Upper lobe of left lung (tissue), 6 donors: ENCODE data around the gene MYL6. TPM values are rescaled to one million over a fixed set of nuclear protein-coding genes. Genes with fewer than 3 reads are reported as not detected.

Source experiments
- ATAC-seq, 2 donors: fragments of 200-7000 bp; cut with Tn5 transposase; one replicate each; pipeline ENCODE4 v1.9.1; 2022; ENCODE audit warnings: mild to moderate bottlenecking in 2 of 2, moderate library complexity in 2 of 2; ENCODE audit not compliant: low FRiP score in 2 of 2
- DNase-seq, 2 donors: peaks; one replicate each; pipeline ENCODE4 v3.0.0-alpha.2; 2019 to 2020
- H3K27ac ChIP-seq, 4 donors: fragments of 200-600 bp; sonication (generic); one replicate each; pipeline ENCODE4 v1.5.1; 2016 to 2019
- H3K27me3 ChIP-seq, 4 donors: fragments of 200-600 bp; sonication (generic); one replicate each; pipeline ENCODE4 v1.5.1; 2017 to 2019
- H3K36me3 ChIP-seq, 4 donors: fragments of 200-600 bp; sonication (generic); one replicate each; pipeline ENCODE4 v1.5.1; 2016 to 2019
- H3K4me1 ChIP-seq, 4 donors: fragments of 200-600 bp; sonication (generic); one replicate each; pipeline ENCODE4 v1.5.1; 2018 to 2019
- H3K4me3 ChIP-seq, 4 donors: fragments of 200-600 bp; sonication (generic); one replicate each; pipeline ENCODE4 v1.5.1; 2017 to 2019; ENCODE audit warnings: mild to moderate bottlenecking in 2 of 4, moderate library complexity in 1 of 4
- H3K9me3 ChIP-seq, 4 donors: fragments of 200-600 bp; sonication (generic); one replicate each; pipeline ENCODE4 v1.5.1; 2018 to 2019
- EP300 ChIP-seq, 4 donors: sonication (generic); formaldehyde crosslinking; IDR thresholded peaks; one replicate each; pipeline ENCODE4 v1.5.1; 2017; ENCODE audit warnings: antibody characterized with exemption in 4 of 4, control low read depth in 2 of 4
- POLR2A ChIP-seq, 4 donors: fragments of 450-650 bp; IDR thresholded peaks; one replicate each; pipeline ENCODE4 v1.5.1; 2016 to 2017; ENCODE audit warnings: antibody characterized with exemption in 4 of 4, mild to moderate bottlenecking in 2 of 4
- POLR2AphosphoS5 ChIP-seq, 2 donors: sonication (generic); formaldehyde crosslinking; IDR thresholded peaks; one replicate each; pipeline ENCODE4 v1.5.1; 2017; ENCODE audit warnings: antibody characterized with exemption in 2 of 2
- WGBS, 2 donors: methylation state at CpG; one replicate each; pipeline ENCODE4 v1.1.5; 2017 to 2018; 5-methylcytosine and 5-hydroxymethylcytosine counted together
- total RNA-seq, 6 donors: library from RNA; depleted of rRNA in 4 of 6; stranded (reverse); fragments of >200 nt in 4 of 6; gene quantifications; one replicate each; pipeline versions ENCODE4 v1.1.0 to v1.2.1, GENCODE V29; 2016 to 2021
- TF ChIP-seq, protein P1 (sequence below), 6 experiments: fragments of 450-650 bp in 4 of 6; fragments of 200-600 bp in 2 of 6; sonication (generic) in 2 of 6; IDR thresholded peaks; one replicate each; pipeline ENCODE4 v1.5.1; 2016 to 2019; ENCODE audit warnings: antibody characterized with exemption in 6 of 6
- donor health status: DM: no; HTN: no; CAD: no; lungs with moderate emphysema.
- donor health status: DM: no; HTN: yes; CAD: no; lungs with severe emphysema.

MYL6 gene
- total RNA-seq, 6 donors from 2014 or later, result 665 to 1,935 (median 1,528) TPM

DNA sequence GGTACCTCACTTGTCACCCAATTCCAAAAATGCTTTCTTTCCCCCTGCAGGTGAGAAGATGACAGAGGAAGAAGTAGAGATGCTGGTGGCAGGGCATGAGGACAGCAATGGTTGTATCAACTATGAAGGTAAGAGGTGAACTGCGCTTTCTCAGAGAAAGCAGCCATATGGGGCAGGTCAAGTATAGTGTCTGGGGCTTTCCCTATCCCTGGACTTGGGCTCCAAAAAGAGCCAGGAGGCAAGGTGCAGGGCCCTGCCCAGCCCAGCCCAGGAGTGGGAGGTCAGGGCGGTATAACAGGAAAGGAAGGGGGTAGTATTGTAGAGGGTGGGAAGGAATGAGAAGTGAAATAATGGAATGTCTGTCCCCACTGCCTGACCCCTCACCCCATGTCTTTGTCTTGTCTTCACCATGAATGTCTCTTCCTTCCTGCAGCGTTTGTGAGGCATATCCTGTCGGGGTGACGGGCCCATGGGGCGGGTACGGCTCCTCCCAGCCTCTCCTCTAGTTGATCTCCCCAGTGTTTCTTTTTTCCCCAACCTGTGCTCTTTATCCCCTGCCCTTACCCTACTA, 2.1 kb downstream of the MYL6 start:
- DNase-seq (peak; percentile 39 to 47), ATAC-seq (no peak)
- Histone ChIP-seq H3K9me3 (no peaks in the 10 kb centered on the region), H3K27me3 (no peaks in the 10 kb centered on the region), H3K27ac (peak overlapping the region; percentile 87 to 97 (median 96)), H3K36me3 (peaks cover 40 to 61% (median 56%) of the 10 kb centered on the region in 4 donors), H3K4me3 (peak overlapping the region; percentile 59 to 84 (median 64)), H3K4me1 (peaks cover 32 to 58% (median 40%) of the 10 kb centered on the region in 4 donors)
- TF ChIP-seq POLR2AphosphoS5 (IDR thresholded peaks at IDR 0.05), result peak; percentile 46 to 70
- no peak for TF ChIP-seq POLR2A (IDR thresholded peaks at IDR 0.05)
- WGBS, 2 donors, result 15 to 22% methylated on average over 7 of the region's 7 CpGs

DNA sequence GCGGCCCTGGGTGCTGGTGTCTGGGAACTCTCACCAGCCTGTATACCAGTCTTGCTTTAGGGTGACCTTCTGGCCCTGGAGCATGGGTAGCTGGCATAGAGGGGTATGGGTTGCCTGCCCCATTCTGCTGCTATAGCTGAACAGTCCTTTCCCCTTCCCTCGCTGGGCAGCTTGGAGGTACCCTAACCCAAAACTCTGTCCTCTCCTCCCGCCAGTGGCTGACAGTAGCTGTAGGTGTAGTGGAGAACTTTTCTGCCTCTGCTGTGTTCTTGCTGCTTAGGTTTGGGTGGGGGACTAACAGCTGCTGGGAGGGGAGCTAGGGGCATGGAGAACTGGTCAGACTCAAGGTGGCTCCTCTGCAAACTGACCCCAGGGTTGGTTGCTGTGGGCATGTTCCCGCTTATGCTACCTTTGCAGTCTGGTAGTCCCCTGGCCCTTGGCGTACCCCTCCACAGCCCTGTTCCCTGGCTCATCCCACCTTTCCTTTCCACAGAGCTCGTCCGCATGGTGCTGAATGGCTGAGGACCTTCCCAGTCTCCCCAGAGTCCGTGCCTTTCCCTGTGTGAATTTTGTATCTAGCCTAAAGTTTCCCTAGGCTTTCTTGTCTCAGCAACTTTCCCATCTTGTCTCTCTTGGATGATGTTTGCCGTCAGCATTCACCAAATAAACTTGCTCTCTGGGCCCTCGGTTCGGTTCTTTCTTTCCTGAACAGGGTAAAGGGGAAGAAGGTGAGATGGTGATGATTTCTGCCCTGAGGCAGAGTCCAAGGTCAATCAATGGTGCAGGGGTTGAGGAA, 2.9 kb downstream of the MYL6 start:
- Histone ChIP-seq H3K27ac (peak overlapping the region; percentile 87 to 97 (median 96)), H3K27me3 (no peaks in the 10 kb centered on the region), H3K36me3 (peaks cover 46 to 69% (median 62%) of the 10 kb centered on the region in 4 donors), H3K4me3 (peak overlapping the region; percentile 59 to 84 (median 64)), H3K4me1 (peaks cover 32 to 58% (median 40%) of the 10 kb centered on the region in 4 donors), H3K9me3 (no peaks in the 10 kb centered on the region)
- DNase-seq (no peak), ATAC-seq (no peak)
- TF ChIP-seq POLR2A (IDR thresholded peaks at IDR 0.05) (no peak), POLR2AphosphoS5 (IDR thresholded peaks at IDR 0.05) (no peak), EP300 (IDR thresholded peaks at IDR 0.05) (no peak)
- TF ChIP-seq, protein P1, sequence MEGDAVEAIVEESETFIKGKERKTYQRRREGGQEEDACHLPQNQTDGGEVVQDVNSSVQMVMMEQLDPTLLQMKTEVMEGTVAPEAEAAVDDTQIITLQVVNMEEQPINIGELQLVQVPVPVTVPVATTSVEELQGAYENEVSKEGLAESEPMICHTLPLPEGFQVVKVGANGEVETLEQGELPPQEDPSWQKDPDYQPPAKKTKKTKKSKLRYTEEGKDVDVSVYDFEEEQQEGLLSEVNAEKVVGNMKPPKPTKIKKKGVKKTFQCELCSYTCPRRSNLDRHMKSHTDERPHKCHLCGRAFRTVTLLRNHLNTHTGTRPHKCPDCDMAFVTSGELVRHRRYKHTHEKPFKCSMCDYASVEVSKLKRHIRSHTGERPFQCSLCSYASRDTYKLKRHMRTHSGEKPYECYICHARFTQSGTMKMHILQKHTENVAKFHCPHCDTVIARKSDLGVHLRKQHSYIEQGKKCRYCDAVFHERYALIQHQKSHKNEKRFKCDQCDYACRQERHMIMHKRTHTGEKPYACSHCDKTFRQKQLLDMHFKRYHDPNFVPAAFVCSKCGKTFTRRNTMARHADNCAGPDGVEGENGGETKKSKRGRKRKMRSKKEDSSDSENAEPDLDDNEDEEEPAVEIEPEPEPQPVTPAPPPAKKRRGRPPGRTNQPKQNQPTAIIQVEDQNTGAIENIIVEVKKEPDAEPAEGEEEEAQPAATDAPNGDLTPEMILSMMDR (IDR thresholded peaks at IDR 0.05), result no peak
- 57 to 72% methylated on average over 10 to 11 of the region's 11 CpGs for WGBS, 2 donors

DNA sequence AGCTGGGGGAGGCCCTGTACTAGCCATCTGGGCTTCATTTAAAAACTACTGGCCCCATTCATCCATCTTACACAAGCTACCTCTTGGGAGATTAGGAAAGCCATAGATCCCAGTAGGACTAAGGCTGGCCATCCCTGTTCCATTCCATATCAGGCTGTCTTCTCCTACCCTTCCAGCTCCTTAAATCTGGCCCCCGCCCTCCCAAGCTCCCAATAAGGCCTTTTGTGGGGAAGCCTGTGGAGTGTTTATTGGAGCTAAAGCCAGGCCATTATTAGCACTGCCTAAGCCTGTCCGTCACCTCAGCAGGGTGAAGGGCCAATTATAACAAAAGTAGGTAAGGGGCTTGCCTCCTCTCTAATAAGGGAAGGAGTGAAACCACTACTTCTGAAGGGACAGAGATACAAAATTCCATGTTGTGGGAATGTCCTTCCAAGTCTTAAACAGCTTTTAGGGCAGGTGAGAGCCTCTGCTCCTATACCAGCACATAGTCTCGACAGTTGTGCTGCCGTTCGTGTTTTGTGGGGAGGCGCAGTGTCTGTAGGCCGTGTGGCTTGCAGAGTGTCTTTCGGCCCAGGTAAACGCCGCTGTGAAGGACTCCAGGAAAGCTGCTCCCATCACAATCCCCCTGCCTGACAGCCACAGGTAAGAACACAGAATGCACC, 3.7 kb downstream of the MYL6 start:
- peak overlapping the region in 1 of 4 donors; percentile 59 for H3K4me3 ChIP-seq
- DNase-seq, result no peak

DNA sequence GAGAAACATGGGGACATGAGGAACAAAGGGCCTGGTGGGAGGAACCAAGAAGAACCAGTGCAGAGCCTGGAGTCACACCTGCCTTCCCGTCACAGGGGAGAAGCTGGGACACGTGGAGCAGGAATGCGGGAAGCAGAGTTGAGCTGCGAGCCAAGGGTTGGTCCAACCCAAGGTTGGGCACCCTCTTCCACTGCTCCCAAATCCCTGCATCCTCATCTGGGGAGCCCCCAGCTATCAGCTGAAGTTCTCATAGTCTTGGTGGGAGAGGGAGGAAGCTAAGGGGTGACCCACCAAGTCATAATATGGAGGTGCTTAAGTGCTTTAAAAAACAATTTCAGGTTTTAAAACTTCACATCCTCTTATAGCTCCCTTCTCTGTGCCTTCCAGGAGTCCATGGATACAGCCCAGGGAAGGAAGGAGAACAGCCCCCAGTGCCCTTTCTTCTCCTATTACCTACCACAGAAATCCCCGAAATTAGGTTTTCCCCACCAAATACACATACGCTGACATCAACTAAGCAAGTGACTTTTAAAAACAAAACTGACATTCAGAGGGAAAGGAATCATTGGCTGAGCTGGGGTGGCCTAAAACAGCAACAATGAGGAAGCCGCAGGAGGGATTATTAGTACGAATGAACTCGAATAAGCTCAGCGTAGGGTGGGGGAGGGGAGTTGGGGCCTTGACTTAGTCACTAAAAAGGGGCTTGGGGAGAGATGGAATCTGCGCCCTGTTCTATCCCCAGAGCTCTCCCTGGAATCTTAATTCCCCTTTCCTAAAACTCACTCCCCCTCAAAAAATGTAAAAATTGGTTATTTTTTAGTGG, 4.5 kb downstream of the MYL6 start:
- no peak for TF ChIP-seq EP300 (IDR thresholded peaks at IDR 0.05)
- peak in 1 of 4 donors; percentile 9 for TF ChIP-seq POLR2A (IDR thresholded peaks at IDR 0.05)
- TF ChIP-seq POLR2AphosphoS5 (IDR thresholded peaks at IDR 0.05), result peak in 1 of 2 donors; percentile 11
- Histone ChIP-seq H3K4me3 (peak overlapping the region in 1 of 4 donors; percentile 2), H3K27ac (peak overlapping the region in 2 of 4 donors; percentile 45 to 97), H3K27me3 (no peaks in the 10 kb centered on the region), H3K36me3 (peaks cover 56 to 85% (median 76%) of the 10 kb centered on the region in 4 donors), H3K4me1 (peaks cover 26 to 45% (median 33%) of the 10 kb centered on the region in 4 donors), H3K9me3 (no peaks in the 10 kb centered on the region)
- ATAC-seq (no peak), DNase-seq (no peak)
- 70% methylated on average over 11 of the region's 11 CpGs for WGBS, 2 donors

More for the DNA sequence above, 3.7 kb downstream of the MYL6 start:
- Histone ChIP-seq H3K9me3 (no peaks in the 10 kb centered on the region), H3K27me3 (no peaks in the 10 kb centered on the region), H3K27ac (peak overlapping the region; percentile 49 to 97 (median 91)), H3K4me1 (peaks cover 29 to 54% (median 37%) of the 10 kb centered on the region in 4 donors), H3K36me3 (peaks cover 51 to 76% (median 68%) of the 10 kb centered on the region in 4 donors)
- no peak for ATAC-seq
- 80 to 81% methylated on average over 10 of the region's 10 CpGs for WGBS, 2 donors
- TF ChIP-seq POLR2AphosphoS5 (IDR thresholded peaks at IDR 0.05), result no peak
- TF ChIP-seq POLR2A (IDR thresholded peaks at IDR 0.05), result no peak
- no peak for TF ChIP-seq EP300 (IDR thresholded peaks at IDR 0.05)
- TF ChIP-seq, protein P1 (IDR thresholded peaks at IDR 0.05), result no peak
